GM21423 (cell line): ENCODE measurements around the gene KCNK18.
A peak's percentile ranks its signal among the peaks of the same experiment; 100 is the strongest.
"Not testable (repeated sequence)": the region's sequence is repeated elsewhere in the genome, so short reads cannot be mapped to it uniquely, and the experiment has no call there.

Source experiments
- ATAC-seq: cut with Tn5 transposase; IDR thresholded peaks from one replicate; pipeline ENCODE4 v1.9.1; 2021; ENCODE audit warnings: mild to moderate bottlenecking, moderate library complexity; ENCODE audit not compliant: unreplicated experiment

Gene KCNK18

GRCh38 chr10:117169480-117169879 is 27.8 kb upstream of the KCNK18 start:
- ATAC-seq = no peak

GRCh38 chr10:117170244-117170643 is 27.0 kb upstream of the KCNK18 start:
- no peak for ATAC-seq

- peak; percentile 84 for ATAC-seq
Observed at GRCh38 chr10:117174439-117175214, 22.7 kb upstream of the KCNK18 start.

- ATAC-seq = peak; percentile 39
Observed at GRCh38 chr10:117175215-117175900, 21.9 kb upstream of the KCNK18 start.

GRCh38 chr10:117175901-117176534 is 21.3 kb upstream of the KCNK18 start:
- ATAC-seq = peak; percentile 52

GRCh38 chr10:117178190-117178589 is 19.1 kb upstream of the KCNK18 start:
- ATAC-seq = no peak

- ATAC-seq = no peak
Observed at GRCh38 chr10:117184296-117184695, 13.0 kb upstream of the KCNK18 start.

- no peak for ATAC-seq
Observed at GRCh38 chr10:117184821-117185220, 12.5 kb upstream of the KCNK18 start.

- not testable (repeated sequence) for ATAC-seq
Observed at GRCh38 chr10:117185817-117186216, 11.5 kb upstream of the KCNK18 start.

- ATAC-seq = no peak
Observed at GRCh38 chr10:117186832-117187615, 10.3 kb upstream of the KCNK18 start.

GRCh38 chr10:117188371-117188770 is 8.9 kb upstream of the KCNK18 start:
- ATAC-seq = no peak

GRCh38 chr10:117189557-117189956 is 7.7 kb upstream of the KCNK18 start:
- no peak for ATAC-seq

- ATAC-seq = no peak
Observed at GRCh38 chr10:117198088-117198487, 799 bp downstream of the KCNK18 start.

- ATAC-seq = no peak
Observed at GRCh38 chr10:117201826-117202225, 4.5 kb downstream of the KCNK18 start.

- ATAC-seq = no peak
Observed at GRCh38 chr10:117204316-117204715, 7.0 kb downstream of the KCNK18 start.

GRCh38 chr10:117212176-117212575 is 14.9 kb downstream of the KCNK18 start:
- no peak for ATAC-seq

GRCh38 chr10:117214401-117214800 is 17.1 kb downstream of the KCNK18 start:
- no peak for ATAC-seq

GRCh38 chr10:117215079-117215478 is 17.8 kb downstream of the KCNK18 start:
- no peak for ATAC-seq

GRCh38 chr10:117216028-117216427 is 18.7 kb downstream of the KCNK18 start:
- no peak for ATAC-seq

- peak; percentile 84 for ATAC-seq
Observed at GRCh38 chr10:117216611-117217195, 19.4 kb downstream of the KCNK18 start.
